Keratinocyte (primary cell): ENCODE results near the gene CFAP77.

Source experiments
- CTCF ChIP-seq, 3 experiments: IDR thresholded peaks in 1 of 3; conservative IDR thresholded peaks in 1 of 3; optimal IDR thresholded peaks in 1 of 3; 2 replicates in 2 of 3; 3 replicates in 1 of 3; pipeline versions ENCODE3 to v1.5.1; 2011; ENCODE audit warnings: low read length in 3 of 3, mild to moderate bottlenecking in 3 of 3, moderate library complexity in 2 of 3, control low read depth in 1 of 3, inconsistent platforms in 1 of 3; ENCODE audit not compliant: insufficient read depth in 2 of 3; ENCODE audit errors: extremely low read depth in 1 of 3
- EZH2 ChIP-seq: IDR thresholded peaks from one replicate; pipeline ENCODE4 v1.6.1; 2012; ENCODE audit warnings: inconsistent platforms, mild to moderate bottlenecking, low read length, moderate library complexity

- TF ChIP-seq EZH2 (no peak), CTCF (optimal IDR thresholded peaks at IDR 0.05 in 1 of 3, IDR thresholded peaks at IDR 0.05 in 1 of 3, conservative IDR thresholded peaks at IDR 0.05 in 1 of 3; ENCODE audit: extremely low read depth in 1 of 3, insufficient read depth in 2 of 3, low read length in 3 of 3) (no peak)
These were observed 84.8 kb downstream of the CFAP77 start for GRCh38 chr9:132494857-132495256.
